Endothelial cell of umbilical vein (primary cell): ENCODE measurements around the gene SLC38A9. TPM values are rescaled to one million over a fixed set of nuclear protein-coding genes. Genes with fewer than 3 reads are reported as not detected.

Experiments used
- BruUV-seq: library from RNA; stranded (reverse); fragments of 400-500 nt; replicated peaks from 2 replicates; lab custom pipeline; 2021; lab: Mats Ljungman, UMichigan
- CTCF ChIA-PET: fragments of 300-600, 350-600 bp; sonication (Branson Sonifier 250); formaldehyde crosslinking; loops from one replicate; lab custom pipeline; 2021; ENCODE audit warnings: antibody characterized with exemption, inconsistent platforms; lab: Charles Lee
- POLR2A ChIA-PET: fragments of 300-600, 350-600 bp; sonication (Branson Sonifier 250); formaldehyde crosslinking; loops from one replicate; lab custom pipeline; 2021; ENCODE audit warnings: antibody characterized with exemption, inconsistent platforms; lab: Charles Lee
- DNase-seq: peaks from one replicate; pipeline ENCODE4 v3.0.0-alpha.2; 2011; ENCODE audit warnings: low read depth, low spot score
- FAIRE-seq: peaks from 2 replicates; lab custom pipeline; 2011; peaks lifted over from hg19 to GRCh38; lab: Jason Lieb, UNC
- H2AFZ ChIP-seq: 2 replicates; pipeline ENCODE4 v1.6.0; 2012; ENCODE audit warnings: low read depth, low read length, control low read depth, inconsistent platforms
- H3K27ac ChIP-seq: 2 replicates; pipeline ENCODE4 v1.5.1; 2011; ENCODE audit warnings: low read depth, mild to moderate bottlenecking, control low read depth, low read length, moderate library complexity; ENCODE audit not compliant: insufficient read depth
- H3K27me3 ChIP-seq, 2 experiments: 2 replicates each; pipeline versions ENCODE4 v1.6.0 to v1.6.1; 2011; ENCODE audit warnings: low read length in 2 of 2, mixed read lengths in 1 of 2; ENCODE audit not compliant: control insufficient read depth in 2 of 2, insufficient read depth in 2 of 2
- H3K36me3 ChIP-seq, 2 experiments: 2 replicates in 1 of 2; 3 replicates in 1 of 2; pipeline ENCODE4 v1.5.1; 2011; ENCODE audit warnings: low read length in 2 of 2, mild to moderate bottlenecking in 1 of 2, moderate library complexity in 1 of 2; ENCODE audit not compliant: control insufficient read depth in 2 of 2, insufficient read depth in 2 of 2; ENCODE audit errors: extremely low read depth in 1 of 2
- H3K4me1 ChIP-seq: 3 replicates; pipeline ENCODE4 v1.5.1; 2011; ENCODE audit warnings: mild to moderate bottlenecking, low read length; ENCODE audit not compliant: control insufficient read depth, insufficient read depth; ENCODE audit errors: extremely low read depth
- H3K4me2 ChIP-seq: 2 replicates; pipeline ENCODE4 v1.6.1; 2011; ENCODE audit warnings: low read length, control low read depth, mixed read lengths; ENCODE audit not compliant: insufficient read depth
- H3K4me3 ChIP-seq, 3 experiments: fragments of 200-600 bp in 1 of 3; sonication (generic), shearing (Covaris generic) in 1 of 3; replicated peaks in 1 of 3; 2 replicates each; pipeline ENCODE4 v1.5.1; 2011 to 2016; ENCODE audit warnings: control low read depth in 3 of 3, low read length in 3 of 3, mild to moderate bottlenecking in 2 of 3, inconsistent platforms in 1 of 3, low read depth in 1 of 3, moderate library complexity in 1 of 3; ENCODE audit not compliant: insufficient read depth in 1 of 3
- H3K79me2 ChIP-seq: 2 replicates; pipeline ENCODE4 v1.6.0; 2012; ENCODE audit warnings: low read length, inconsistent platforms; ENCODE audit not compliant: control insufficient read depth, insufficient read depth
- H3K9ac ChIP-seq: replicated peaks from 2 replicates; pipeline ENCODE3; 2011; ENCODE audit warnings: low read length, control low read depth; ENCODE audit not compliant: insufficient read depth; ENCODE audit errors: extremely low read depth
- H3K9me1 ChIP-seq: replicated peaks from 3 replicates; pipeline ENCODE4 v1.6.0; 2011; ENCODE audit warnings: mild to moderate bottlenecking, low read length; ENCODE audit not compliant: control insufficient read depth, insufficient read depth; ENCODE audit errors: extremely low read depth
- H3K9me3 ChIP-seq: replicated peaks from 2 replicates; pipeline ENCODE4 v1.5.1; 2012; ENCODE audit warnings: low read length, inconsistent platforms; ENCODE audit not compliant: control insufficient read depth, insufficient read depth
- H4K20me1 ChIP-seq: replicated peaks from 2 replicates; pipeline ENCODE3; 2011; ENCODE audit warnings: mild to moderate bottlenecking, low read length; ENCODE audit not compliant: control insufficient read depth, insufficient read depth; ENCODE audit errors: extremely low read depth
- CTCF ChIP-seq, 2 donors: IDR thresholded peaks; 1 replicate in 1 of 2; 2 replicates in 1 of 2; pipeline ENCODE4 v1.5.1; 2011; ENCODE audit warnings: low read length in 2 of 2, mild to moderate bottlenecking in 2 of 2, moderate library complexity in 2 of 2, control low read depth in 1 of 2, inconsistent platforms in 1 of 2, low read depth in 1 of 2; ENCODE audit not compliant: insufficient read depth in 1 of 2; ENCODE audit errors: extremely low read depth in 1 of 2
- EZH2 ChIP-seq: IDR thresholded peaks from 2 replicates; pipeline ENCODE4 v1.6.1; 2012; ENCODE audit warnings: borderline replicate concordance, low read depth, mild to moderate bottlenecking, moderate library complexity, low read length, inconsistent platforms; ENCODE audit not compliant: severe bottlenecking
- FOS ChIP-seq: IDR thresholded peaks from 2 replicates; pipeline ENCODE4 v1.6.1; 2011; ENCODE audit warnings: mild to moderate bottlenecking, low read length, moderate library complexity, borderline replicate concordance; ENCODE audit not compliant: insufficient read depth
- GATA2 ChIP-seq: IDR thresholded peaks from 2 replicates; pipeline ENCODE4 v1.7.0; 2011; ENCODE audit warnings: low read depth, mild to moderate bottlenecking, moderate library complexity, mixed read lengths, low read length; ENCODE audit not compliant: insufficient read length, insufficient read depth
- JUN ChIP-seq: IDR thresholded peaks from 2 replicates; pipeline ENCODE4 v1.6.1; 2011; ENCODE audit warnings: borderline replicate concordance, low read depth; ENCODE audit not compliant: insufficient read length, insufficient read depth
- MYC ChIP-seq: IDR thresholded peaks from one replicate; pipeline ENCODE4 v1.6.1; 2011; ENCODE audit warnings: mild to moderate bottlenecking, low read depth, low read length
- POLR2A ChIP-seq: IDR thresholded peaks from 2 replicates; pipeline ENCODE4 v1.6.1; 2012; ENCODE audit warnings: low read depth, mild to moderate bottlenecking, control low read depth, low read length
- POLR2AphosphoS5 ChIP-seq: IDR thresholded peaks from 2 replicates; pipeline ENCODE4 v1.6.1; 2012; ENCODE audit warnings: low read depth, mild to moderate bottlenecking, control low read depth, low read length, moderate library complexity; ENCODE audit not compliant: insufficient read depth
- dilution Hi-C: fragments of 300-500 bp; cut with MboI; formaldehyde crosslinking; loops from one replicate; pipeline ENCODE4 v1.15.0; 2019; ENCODE audit warnings: low sequenced_read_pairs; ENCODE audit not compliant: extremely low pct_ligation_motif_present
- intact Hi-C: fragments of 100-400 bp; cut with micrococcal nuclease; formaldehyde crosslinking; loops from one replicate; pipeline ENCODE4 v1.10.0; 2022
- polyA plus RNA-seq, 4 experiments: library from polyadenylated mRNA; depleted of rRNA in 3 of 4; stranded (reverse) in 3 of 4; unstranded in 1 of 4; fragments of >200 nt; gene quantifications; 2 replicates each; pipeline versions ENCODE4 v1.2.1 to v1.2.3, GENCODE V29; 2011 to 2012; ENCODE audit warnings: missing spikeins in 1 of 4
- total RNA-seq: library from RNA; stranded (reverse); gene quantifications from 2 replicates; pipeline ENCODE4 v1.2.3, GENCODE V29; 2021
- TF ChIP-seq, protein P1 (sequence below): IDR thresholded peaks from 2 replicates; pipeline ENCODE4 v1.6.1; 2011; ENCODE audit not compliant: insufficient read depth, insufficient read length

SLC38A9 gene
- total and polyA plus RNA-seq, 2 donors (not counting 3 experiments of a cell fraction or from before 2014, with no cell fraction given) = 14.1 to 24.9 TPM

- no peaks in the 10 kb centered on the region for H3K36me3 ChIP-seq
- H3K27ac ChIP-seq = no peak overlapping the region
- CTCF ChIA-PET = no interaction called here
- H3K79me2 ChIP-seq = no peaks in the 10 kb centered on the region
- POLR2A ChIA-PET = no interaction called here
- H3K9me3 ChIP-seq = no peaks in the 10 kb centered on the region
- intact Hi-C loops = no loop called here
- no peaks in the 10 kb centered on the region for H4K20me1 ChIP-seq
- no peaks in the 10 kb centered on the region for H3K9me1 ChIP-seq
- no peak overlapping the region for H2AFZ ChIP-seq
- TF ChIP-seq GATA2 (no peak), EZH2 (no peak), FOS (no peak), JUN (no peak), MYC (no peak), POLR2A (no peak), CTCF (IDR thresholded peaks at IDR 0.05; ENCODE audit: extremely low read depth in 1 of 2, insufficient read depth in 1 of 2, low read depth in 1 of 2, low read length in 2 of 2) (no peak), POLR2AphosphoS5 (no peak)
- TF ChIP-seq, protein P1, sequence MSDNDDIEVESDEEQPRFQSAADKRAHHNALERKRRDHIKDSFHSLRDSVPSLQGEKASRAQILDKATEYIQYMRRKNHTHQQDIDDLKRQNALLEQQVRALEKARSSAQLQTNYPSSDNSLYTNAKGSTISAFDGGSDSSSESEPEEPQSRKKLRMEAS = no peak
- no peak overlapping the region for H3K9ac ChIP-seq
- no peak for DNase-seq
- no peak overlapping the region for H3K4me2 ChIP-seq
- FAIRE-seq = no peak
- H3K27me3 ChIP-seq = no peaks in the 10 kb centered on the region
- BruUV-seq = no TSS peak
- H3K4me1 ChIP-seq = peaks cover 2% of the 10 kb centered on the region
- dilution Hi-C loops = no loop called here
- no peak overlapping the region for H3K4me3 ChIP-seq
Observed at GRCh38 chr5:55609413-55609812, 102.7 kb downstream of the SLC38A9 start.
